Kidney glomerular epithelial cell (primary cell): Measurements from ENCODE around the gene PARVB.
"Not testable (repeated sequence)": the region's sequence is repeated elsewhere in the genome, so short reads cannot be mapped to it uniquely, and the experiment has no call there.

Source experiments
- DNase-seq: peaks from one replicate; lab custom pipeline; 2025; lab: John Stamatoyannopoulos, UW

The PARVB gene

GRCh38 chr22:44110656-44111055 is 86.6 kb downstream of the PARVB start:
- not testable (repeated sequence) for DNase-seq

- no peak for DNase-seq
These were observed 87.6 kb downstream of the PARVB start for GRCh38 chr22:44111562-44112155.

GRCh38 chr22:44112191-44112590 is 88.1 kb downstream of the PARVB start:
- no peak for DNase-seq

- no peak for DNase-seq
These were observed 92.2 kb downstream of the PARVB start for GRCh38 chr22:44116331-44116730.

GRCh38 chr22:44116755-44117684 is 92.9 kb downstream of the PARVB start:
- DNase-seq: no peak

GRCh38 chr22:44117746-44118145 is 93.6 kb downstream of the PARVB start:
- no peak for DNase-seq

GRCh38 chr22:44118645-44119315 is 94.7 kb downstream of the PARVB start:
- DNase-seq: no peak

GRCh38 chr22:44119669-44120313 is 95.7 kb downstream of the PARVB start:
- no peak for DNase-seq

- no peak for DNase-seq
These were observed 96.2 kb downstream of the PARVB start for GRCh38 chr22:44120314-44120704.

- DNase-seq: no peak
These were observed 101.3 kb downstream of the PARVB start for GRCh38 chr22:44125421-44125820.

GRCh38 chr22:44126807-44127206 is 102.7 kb downstream of the PARVB start:
- no peak for DNase-seq

- DNase-seq: no peak
These were observed 103.3 kb downstream of the PARVB start for GRCh38 chr22:44127356-44127755.

GRCh38 chr22:44128958-44129618 is 105.0 kb downstream of the PARVB start:
- DNase-seq: no peak

GRCh38 chr22:44129619-44129976 is 105.5 kb downstream of the PARVB start:
- no peak for DNase-seq

GRCh38 chr22:44130076-44130711 is 106.1 kb downstream of the PARVB start:
- DNase-seq: no peak

- DNase-seq: no peak
These were observed 107.3 kb downstream of the PARVB start for GRCh38 chr22:44131412-44131811.

GRCh38 chr22:44131989-44132685 is 108.0 kb downstream of the PARVB start:
- no peak for DNase-seq

- DNase-seq: no peak
These were observed 108.6 kb downstream of the PARVB start for GRCh38 chr22:44132724-44133123.

- no peak for DNase-seq
These were observed 109.1 kb downstream of the PARVB start for GRCh38 chr22:44133161-44133560.

- no peak for DNase-seq
These were observed 109.9 kb downstream of the PARVB start for GRCh38 chr22:44133901-44134571.
